ENCODE results near the gene CYLD. TPM values are rescaled to one million over a fixed set of nuclear protein-coding genes. Genes with fewer than 3 reads are reported as not detected.

The CYLD gene
- total RNA-seq, 1 experiment from 2014 or later: 10.1 TPM

GRCh38 chr16:50814052-50814451 lies 72.2 kb downstream of the CYLD start:
- CTCF ChIA-PET: no interaction called here

GRCh38 chr16:50814541-50814940 lies 72.7 kb downstream of the CYLD start:
- POLR2A ChIA-PET: no interaction called here
- TF ChIP-seq, protein P1, sequence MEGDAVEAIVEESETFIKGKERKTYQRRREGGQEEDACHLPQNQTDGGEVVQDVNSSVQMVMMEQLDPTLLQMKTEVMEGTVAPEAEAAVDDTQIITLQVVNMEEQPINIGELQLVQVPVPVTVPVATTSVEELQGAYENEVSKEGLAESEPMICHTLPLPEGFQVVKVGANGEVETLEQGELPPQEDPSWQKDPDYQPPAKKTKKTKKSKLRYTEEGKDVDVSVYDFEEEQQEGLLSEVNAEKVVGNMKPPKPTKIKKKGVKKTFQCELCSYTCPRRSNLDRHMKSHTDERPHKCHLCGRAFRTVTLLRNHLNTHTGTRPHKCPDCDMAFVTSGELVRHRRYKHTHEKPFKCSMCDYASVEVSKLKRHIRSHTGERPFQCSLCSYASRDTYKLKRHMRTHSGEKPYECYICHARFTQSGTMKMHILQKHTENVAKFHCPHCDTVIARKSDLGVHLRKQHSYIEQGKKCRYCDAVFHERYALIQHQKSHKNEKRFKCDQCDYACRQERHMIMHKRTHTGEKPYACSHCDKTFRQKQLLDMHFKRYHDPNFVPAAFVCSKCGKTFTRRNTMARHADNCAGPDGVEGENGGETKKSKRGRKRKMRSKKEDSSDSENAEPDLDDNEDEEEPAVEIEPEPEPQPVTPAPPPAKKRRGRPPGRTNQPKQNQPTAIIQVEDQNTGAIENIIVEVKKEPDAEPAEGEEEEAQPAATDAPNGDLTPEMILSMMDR (IDR thresholded peaks at IDR 0.05): no peak
- TF ChIP-seq TCF7L2 (IDR thresholded peaks at IDR 0.05; ENCODE audit: low read depth, low read length) (no peak), POLR2AphosphoS5 (IDR thresholded peaks at IDR 0.05; ENCODE audit: low read depth, low read length) (no peak), SIN3A (IDR thresholded peaks at IDR 0.05; ENCODE audit: borderline replicate concordance, insufficient read depth, low read depth, low read length) (no peak)
- TF ChIP-seq, protein P2, sequence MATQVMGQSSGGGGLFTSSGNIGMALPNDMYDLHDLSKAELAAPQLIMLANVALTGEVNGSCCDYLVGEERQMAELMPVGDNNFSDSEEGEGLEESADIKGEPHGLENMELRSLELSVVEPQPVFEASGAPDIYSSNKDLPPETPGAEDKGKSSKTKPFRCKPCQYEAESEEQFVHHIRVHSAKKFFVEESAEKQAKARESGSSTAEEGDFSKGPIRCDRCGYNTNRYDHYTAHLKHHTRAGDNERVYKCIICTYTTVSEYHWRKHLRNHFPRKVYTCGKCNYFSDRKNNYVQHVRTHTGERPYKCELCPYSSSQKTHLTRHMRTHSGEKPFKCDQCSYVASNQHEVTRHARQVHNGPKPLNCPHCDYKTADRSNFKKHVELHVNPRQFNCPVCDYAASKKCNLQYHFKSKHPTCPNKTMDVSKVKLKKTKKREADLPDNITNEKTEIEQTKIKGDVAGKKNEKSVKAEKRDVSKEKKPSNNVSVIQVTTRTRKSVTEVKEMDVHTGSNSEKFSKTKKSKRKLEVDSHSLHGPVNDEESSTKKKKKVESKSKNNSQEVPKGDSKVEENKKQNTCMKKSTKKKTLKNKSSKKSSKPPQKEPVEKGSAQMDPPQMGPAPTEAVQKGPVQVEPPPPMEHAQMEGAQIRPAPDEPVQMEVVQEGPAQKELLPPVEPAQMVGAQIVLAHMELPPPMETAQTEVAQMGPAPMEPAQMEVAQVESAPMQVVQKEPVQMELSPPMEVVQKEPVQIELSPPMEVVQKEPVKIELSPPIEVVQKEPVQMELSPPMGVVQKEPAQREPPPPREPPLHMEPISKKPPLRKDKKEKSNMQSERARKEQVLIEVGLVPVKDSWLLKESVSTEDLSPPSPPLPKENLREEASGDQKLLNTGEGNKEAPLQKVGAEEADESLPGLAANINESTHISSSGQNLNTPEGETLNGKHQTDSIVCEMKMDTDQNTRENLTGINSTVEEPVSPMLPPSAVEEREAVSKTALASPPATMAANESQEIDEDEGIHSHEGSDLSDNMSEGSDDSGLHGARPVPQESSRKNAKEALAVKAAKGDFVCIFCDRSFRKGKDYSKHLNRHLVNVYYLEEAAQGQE (IDR thresholded peaks at IDR 0.05; ENCODE audit: insufficient read depth in 1 of 2, low read depth in 2 of 2, low read length in 1 of 2): no peak
- H3K4me3 ChIP-seq (ENCODE audit: low read depth in 2 of 2, low read length in 2 of 2): no peak overlapping the region
- CTCF ChIA-PET: interaction anchor here (0.7 kb wide), 1 partner anchor 10 kb away, joined by 3 read pairs; no protein-coding TSS in a partner anchor
- no peak overlapping the region for H3K27ac ChIP-seq (ENCODE audit: low read length)
- H3K9me3 ChIP-seq (ENCODE audit: control insufficient read depth, insufficient read depth, low read depth, low read length): no peaks in the 10 kb centered on the region
- DNase-seq (ENCODE audit: low read depth, low spot score): no peak
- H3K27me3 ChIP-seq (ENCODE audit: control insufficient read depth, insufficient read depth, low read length): no peaks in the 10 kb centered on the region
- no TSS peak for BruUV-seq (replicated peaks)
- no peak for ATAC-seq
- H3K4me1 ChIP-seq (ENCODE audit: control insufficient read depth, insufficient read depth, low read length): no peaks in the 10 kb centered on the region
- intact Hi-C loops (cut with micrococcal nuclease; ENCODE audit: unreplicated experiment): no loop called here
- in situ Hi-C loops (cut with HindIII; ENCODE audit: low pct_unique_long_range_greater_than_20kb, low sequenced_read_pairs): no loop called here
- H3K36me3 ChIP-seq (ENCODE audit: control insufficient read depth, insufficient read depth, low read length): no peaks in the 10 kb centered on the region

More at GRCh38 chr16:50814052-50814451, 72.2 kb downstream of the CYLD start:
- DNase-seq (ENCODE audit: low read depth, low spot score): no peak
- H3K36me3 ChIP-seq (ENCODE audit: control insufficient read depth, insufficient read depth, low read length): no peaks in the 10 kb centered on the region
- ATAC-seq: no peak
- no peak overlapping the region for H3K27ac ChIP-seq (ENCODE audit: low read length)
- in situ Hi-C loops (cut with HindIII; ENCODE audit: low pct_unique_long_range_greater_than_20kb, low sequenced_read_pairs): no loop called here
- no peak for TF ChIP-seq TCF7L2 (IDR thresholded peaks at IDR 0.05; ENCODE audit: low read depth, low read length)
- TF ChIP-seq, protein P1 (IDR thresholded peaks at IDR 0.05): no peak
- no peak for TF ChIP-seq POLR2AphosphoS5 (IDR thresholded peaks at IDR 0.05; ENCODE audit: low read depth, low read length)
- no peaks in the 10 kb centered on the region for H3K9me3 ChIP-seq (ENCODE audit: control insufficient read depth, insufficient read depth, low read depth, low read length)
- BruUV-seq (replicated peaks): no TSS peak
- H3K27me3 ChIP-seq (ENCODE audit: control insufficient read depth, insufficient read depth, low read length): no peaks in the 10 kb centered on the region
- POLR2A ChIA-PET: no interaction called here
- H3K4me3 ChIP-seq (ENCODE audit: low read depth in 2 of 2, low read length in 2 of 2): no peak overlapping the region
- intact Hi-C loops (cut with micrococcal nuclease; ENCODE audit: unreplicated experiment): no loop called here
- no peaks in the 10 kb centered on the region for H3K4me1 ChIP-seq (ENCODE audit: control insufficient read depth, insufficient read depth, low read length)

Data from Panc1 (cell line).